DMS 273 (cell line): ENCODE results near the gene SCNN1G.
A peak's percentile ranks its signal among the peaks of the same experiment; 100 is the strongest.
"Not testable (repeated sequence)": the region's sequence is repeated elsewhere in the genome, so short reads cannot be mapped to it uniquely, and the experiment has no call there.

Source experiments
- DNase-seq: peaks from one replicate; lab custom pipeline; 2025; ENCODE audit not compliant: unreplicated experiment; lab: John Stamatoyannopoulos, UW

SCNN1G gene, protein sequence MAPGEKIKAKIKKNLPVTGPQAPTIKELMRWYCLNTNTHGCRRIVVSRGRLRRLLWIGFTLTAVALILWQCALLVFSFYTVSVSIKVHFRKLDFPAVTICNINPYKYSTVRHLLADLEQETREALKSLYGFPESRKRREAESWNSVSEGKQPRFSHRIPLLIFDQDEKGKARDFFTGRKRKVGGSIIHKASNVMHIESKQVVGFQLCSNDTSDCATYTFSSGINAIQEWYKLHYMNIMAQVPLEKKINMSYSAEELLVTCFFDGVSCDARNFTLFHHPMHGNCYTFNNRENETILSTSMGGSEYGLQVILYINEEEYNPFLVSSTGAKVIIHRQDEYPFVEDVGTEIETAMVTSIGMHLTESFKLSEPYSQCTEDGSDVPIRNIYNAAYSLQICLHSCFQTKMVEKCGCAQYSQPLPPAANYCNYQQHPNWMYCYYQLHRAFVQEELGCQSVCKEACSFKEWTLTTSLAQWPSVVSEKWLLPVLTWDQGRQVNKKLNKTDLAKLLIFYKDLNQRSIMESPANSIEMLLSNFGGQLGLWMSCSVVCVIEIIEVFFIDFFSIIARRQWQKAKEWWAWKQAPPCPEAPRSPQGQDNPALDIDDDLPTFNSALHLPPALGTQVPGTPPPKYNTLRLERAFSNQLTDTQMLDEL

DNA sequence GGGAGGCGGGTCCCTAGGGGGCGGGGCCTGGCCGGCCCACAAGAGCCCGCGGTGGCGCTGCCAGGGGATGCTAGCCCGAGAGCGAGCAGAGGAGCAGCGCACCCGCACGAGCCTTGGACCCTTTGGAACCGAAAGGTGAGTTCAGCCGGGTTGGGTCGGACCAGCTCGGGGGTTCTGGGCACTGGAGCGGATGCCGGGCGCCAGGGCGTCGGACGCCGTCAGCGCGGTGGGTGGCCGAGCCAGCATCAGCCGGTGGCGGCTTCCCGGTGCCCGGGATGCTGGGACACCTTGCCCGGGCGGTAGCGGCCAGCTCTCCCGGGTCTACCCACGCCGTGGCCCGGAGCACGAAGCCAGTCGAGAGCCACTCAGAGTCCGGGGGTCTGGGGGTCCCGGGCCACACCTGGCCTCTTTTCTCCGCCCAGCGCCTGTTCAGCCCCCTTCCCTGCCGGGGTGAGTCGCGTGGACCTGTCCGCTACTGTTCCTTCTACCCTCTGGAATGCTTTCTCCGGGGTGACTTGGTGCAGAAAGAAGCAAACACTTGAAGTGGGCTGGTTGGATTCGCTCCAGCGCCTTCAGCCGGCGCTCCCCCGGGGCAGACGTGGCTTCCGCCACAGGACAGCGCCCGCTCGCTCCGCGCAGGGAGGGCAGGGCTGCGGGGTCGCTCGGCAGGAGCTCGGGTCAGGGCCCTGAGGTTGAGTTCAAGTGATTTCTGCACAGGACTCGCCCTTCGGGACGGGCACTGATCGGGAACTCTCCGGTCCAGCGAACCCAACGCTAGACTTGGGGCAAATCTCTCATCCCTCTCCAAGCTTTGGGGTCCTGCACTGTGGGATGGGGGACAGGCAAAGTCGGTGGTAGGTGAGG lies at the start of gene SCNN1G:
Gene SCNN1G (plus strand): TSS at position 67 of the 864 bp plus-strand sequence. CDS start 3,527 bp downstream, outside the sequence.
- peak; percentile 31 for DNase-seq

DNA sequence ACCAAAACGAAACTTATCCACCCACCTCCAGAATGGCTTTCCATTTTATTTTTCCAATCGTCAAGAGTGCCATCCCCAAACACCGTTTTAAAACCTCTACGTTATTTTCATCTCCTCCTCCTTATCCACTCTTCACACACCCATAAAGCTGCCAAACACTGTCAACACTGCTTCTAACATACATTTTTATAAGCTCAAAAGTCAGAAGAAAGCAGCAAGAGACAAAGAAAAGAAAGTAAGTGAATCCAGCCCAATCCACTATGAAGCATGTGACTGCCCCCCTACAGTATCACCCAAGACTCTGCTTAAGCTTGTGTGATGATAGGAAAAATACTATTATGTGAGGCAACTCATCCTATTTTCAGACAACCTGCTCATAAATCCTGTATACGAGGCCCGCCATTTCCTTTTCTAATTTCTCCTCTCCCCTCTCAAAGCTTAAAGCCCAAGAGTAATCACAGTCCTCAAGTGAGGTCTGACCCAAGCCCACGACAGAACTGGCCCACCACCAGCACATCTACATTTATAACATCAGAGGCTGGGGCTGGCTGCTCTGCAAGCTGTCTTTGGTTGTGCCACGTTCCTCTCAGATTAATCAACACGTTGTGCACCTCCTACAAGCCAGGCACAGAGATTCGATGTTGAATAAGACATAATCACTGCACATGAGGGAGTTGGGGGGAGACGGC lies 49.6 kb upstream of the SCNN1G start:
- peak; percentile 58 for DNase-seq

DNA sequence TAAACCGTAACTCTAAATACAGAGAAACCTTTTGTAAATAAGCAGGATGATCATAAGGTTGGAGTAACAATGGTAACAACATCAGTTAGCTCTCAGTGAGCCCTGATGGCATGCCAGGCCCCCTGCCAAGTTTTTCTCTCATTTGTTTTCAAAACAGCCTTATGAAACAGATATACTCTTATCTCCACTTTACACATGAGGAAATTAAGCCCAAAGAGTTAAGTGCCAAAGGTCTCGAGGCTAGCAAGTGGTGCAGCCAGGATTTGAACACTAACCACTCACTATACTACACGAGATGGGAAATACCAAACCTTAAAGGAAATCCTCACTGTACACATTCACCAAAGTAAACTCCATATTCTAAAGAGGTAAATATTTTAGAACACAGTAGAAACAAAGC lies 48.3 kb upstream of the SCNN1G start:
- DNase-seq: peak; percentile 78

DNA sequence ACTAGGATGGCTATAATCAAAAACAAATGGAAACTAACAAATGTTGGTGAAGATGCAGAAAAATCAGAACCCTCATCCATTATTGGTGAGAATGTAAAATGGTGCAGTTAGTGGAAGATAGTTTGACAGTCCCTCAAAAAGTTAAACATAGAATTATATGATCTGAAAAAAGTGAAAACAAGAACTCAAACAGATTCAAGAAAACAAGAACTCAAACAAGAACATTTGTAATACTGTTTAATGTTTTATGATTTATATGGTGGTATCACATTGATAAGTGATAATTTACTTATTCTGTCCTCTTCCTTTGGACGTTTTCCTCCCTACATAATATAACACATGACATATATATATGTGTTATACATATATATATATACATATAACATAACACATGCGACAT lies 45.3 kb upstream of the SCNN1G start:
- no peak for DNase-seq

DNA sequence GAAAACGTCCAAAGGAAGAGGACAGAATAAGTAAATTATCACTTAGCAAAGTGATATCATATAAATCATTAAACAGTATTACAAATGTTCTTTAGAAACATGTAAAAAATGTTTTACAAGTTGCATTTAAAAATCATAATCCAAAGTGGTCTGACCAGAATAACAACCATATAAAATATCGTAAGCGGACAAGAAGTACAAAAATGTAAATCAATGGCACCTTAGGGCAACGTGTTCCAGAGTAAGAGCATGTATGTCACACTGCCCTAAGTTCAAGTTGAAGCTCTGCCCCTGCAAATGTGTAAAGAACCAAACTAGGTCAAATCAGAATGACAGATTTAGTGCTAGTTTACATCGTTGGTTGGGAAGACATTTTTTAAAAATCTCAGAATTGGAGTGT lies 44.7 kb upstream of the SCNN1G start:
- no peak for DNase-seq

DNA sequence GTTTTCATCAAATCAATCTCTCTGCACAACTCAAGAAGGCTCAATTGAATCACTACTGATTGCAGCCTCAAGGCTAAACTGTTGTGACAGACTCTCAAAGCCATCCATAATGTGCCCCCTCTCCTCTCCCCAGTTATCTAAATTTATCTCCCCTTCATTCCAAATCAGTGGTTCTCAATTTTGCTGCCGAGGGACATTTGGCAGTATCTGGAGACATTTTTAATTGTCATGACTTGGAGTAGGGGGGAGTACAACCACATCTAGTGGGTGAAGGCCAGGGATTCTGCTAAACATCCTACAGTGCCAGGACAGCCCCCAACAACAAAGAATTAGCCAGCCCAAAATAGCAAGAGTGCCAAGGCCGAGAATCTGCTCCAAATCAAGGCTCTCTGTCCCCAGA lies 42.4 kb upstream of the SCNN1G start:
- DNase-seq: no peak

DNA sequence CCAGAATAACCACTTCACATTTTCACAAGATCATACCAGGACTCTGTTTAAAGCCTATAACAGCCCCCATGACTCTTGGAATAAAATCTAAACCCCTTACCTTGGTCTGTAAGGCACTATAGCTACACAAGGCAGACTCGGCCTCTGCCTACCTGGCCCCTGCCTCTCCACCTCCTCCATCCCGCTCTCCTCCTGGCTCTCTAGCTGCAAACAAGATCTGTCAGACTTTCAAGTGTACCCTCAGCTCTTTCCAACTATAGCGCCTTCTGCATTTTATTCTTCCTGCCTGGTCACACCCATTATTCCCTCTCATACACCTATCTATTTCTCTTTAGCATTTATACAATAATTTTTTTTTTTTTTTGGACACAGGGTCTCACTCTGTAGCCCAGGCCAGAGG lies 41.5 kb upstream of the SCNN1G start:
- DNase-seq: no peak

DNA sequence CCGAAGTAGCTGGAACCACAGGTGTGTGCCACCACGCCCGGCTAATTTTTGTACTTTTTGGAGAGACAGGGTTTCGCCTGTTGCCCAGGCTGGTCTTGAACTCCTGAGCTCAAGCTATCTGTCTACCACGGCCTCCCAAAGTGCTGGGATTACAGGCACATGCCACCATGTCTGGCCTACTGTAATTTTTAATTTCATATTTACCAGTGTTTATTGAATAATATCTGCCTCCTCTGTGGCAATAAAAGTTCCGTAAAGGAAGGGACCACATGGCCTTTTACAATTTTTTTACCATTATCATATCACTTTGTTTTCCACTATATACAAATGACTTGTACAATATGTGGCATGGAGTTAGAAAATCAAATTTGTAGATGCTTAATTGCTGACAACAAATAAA lies 41.0 kb upstream of the SCNN1G start:
- no peak for DNase-seq

DNA sequence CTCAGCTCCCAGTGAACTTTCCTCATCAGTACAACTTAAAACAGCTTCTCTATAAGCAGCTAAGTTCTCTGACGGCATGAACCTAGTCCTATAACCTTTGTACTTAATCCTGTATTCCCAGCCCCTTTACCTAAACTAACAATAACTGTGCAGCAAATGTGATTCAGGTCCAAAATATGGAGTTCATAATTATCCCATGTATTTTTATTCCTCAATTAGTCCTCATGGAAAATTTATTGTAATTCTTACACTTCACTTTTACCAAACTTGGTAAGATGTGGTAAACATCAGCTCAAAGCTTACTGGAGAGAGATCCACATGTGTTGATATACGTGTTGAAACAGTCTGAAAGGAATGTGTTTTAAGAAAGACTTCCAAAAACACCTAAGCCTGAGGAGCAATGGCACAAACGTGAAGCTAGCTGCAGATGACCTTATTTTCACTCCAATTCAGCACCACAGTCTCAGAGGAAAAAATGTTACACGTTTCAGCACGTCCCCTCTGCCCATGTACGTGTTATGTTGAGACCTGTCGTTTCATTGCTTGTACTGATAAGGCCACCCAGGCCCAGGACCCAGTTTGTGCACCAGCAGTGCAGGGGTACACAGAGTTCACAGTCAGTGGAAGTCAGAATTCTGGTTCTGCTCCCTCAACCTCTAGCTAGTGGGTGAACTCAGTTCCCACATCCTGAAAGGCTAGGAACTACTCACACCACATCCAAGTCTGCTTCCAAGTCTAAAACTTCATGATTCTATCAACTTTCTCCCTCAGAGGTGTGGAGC lies 40.4 kb upstream of the SCNN1G start:
- DNase-seq: no peak

DNA sequence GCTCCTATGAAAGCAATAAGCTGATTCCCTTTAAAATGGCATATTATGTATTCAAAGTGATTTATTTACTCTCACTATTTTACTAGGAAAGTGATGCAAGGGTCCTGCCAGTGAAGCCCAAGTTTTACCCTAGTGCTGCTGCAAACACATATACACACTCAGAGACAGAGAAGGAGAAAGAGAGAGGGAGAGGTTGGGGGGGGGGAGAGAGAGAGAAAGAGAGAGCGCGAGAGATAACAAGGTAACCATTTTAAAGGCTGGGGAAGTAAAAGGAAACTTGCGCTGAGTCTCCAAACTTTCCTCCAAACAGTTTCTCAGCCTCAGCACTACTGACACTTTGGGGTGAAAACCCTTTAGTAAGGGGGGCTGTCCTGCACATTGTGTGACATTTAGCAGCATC lies 39.2 kb upstream of the SCNN1G start:
- no peak for DNase-seq

DNA sequence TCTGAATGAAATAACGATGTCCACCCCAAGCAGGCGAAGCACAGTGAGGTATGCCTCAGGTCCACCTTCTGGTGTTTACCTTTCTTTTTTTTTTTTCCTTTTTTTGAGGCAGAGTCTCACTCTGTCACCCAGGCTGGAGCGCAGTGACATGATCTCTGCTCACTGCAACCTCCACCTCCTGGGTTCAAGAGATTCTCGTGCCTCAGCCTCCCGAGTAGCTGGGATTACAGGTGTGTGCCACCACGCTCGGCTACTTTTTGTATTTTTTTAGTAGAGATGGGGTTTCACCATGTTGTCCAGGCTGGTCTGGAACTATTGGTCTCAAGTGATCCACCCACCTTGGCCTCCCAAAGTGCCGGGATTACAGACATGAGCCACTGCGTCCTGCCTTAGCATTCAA lies 38.2 kb upstream of the SCNN1G start:
- DNase-seq: not testable (repeated sequence)

DNA sequence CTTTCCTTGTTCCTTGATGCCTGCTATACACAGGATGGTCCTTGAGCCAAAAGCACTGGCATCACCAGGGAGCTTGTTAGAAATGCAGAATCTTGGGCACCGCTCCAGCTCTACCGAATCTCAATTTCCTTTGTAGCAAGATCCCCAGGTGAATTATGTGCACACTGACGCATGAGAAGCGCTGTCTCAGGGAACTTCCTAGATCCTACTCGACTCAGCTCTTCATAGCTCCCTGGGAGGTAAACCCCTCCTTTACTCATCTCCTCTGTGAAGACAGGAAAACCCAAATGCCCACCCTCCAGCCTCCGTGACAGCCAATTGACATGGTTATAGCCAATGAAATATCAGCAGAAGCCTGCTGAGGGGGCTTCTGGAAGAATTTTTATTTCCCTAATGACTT lies 37.4 kb upstream of the SCNN1G start:
- no peak for DNase-seq

DNA sequence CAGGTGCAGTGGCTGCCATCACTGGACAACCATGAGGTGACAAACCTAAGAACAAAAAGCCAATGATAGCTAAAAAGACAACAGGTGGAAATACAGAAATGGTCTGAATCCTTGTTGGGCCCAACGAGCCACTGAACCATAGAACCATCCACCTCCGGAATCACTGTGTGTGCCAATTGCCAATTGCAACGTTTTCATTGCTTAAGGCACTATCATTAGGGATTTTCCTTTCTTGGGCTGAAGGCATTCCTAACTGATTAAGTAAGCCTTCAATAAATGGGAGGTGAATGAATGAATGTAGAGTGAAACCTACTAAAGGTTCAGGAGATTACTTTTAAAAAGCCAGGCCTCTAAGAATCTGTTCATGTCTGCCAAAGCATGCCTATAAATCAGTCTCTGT lies 36.9 kb upstream of the SCNN1G start:
- DNase-seq: no peak

DNA sequence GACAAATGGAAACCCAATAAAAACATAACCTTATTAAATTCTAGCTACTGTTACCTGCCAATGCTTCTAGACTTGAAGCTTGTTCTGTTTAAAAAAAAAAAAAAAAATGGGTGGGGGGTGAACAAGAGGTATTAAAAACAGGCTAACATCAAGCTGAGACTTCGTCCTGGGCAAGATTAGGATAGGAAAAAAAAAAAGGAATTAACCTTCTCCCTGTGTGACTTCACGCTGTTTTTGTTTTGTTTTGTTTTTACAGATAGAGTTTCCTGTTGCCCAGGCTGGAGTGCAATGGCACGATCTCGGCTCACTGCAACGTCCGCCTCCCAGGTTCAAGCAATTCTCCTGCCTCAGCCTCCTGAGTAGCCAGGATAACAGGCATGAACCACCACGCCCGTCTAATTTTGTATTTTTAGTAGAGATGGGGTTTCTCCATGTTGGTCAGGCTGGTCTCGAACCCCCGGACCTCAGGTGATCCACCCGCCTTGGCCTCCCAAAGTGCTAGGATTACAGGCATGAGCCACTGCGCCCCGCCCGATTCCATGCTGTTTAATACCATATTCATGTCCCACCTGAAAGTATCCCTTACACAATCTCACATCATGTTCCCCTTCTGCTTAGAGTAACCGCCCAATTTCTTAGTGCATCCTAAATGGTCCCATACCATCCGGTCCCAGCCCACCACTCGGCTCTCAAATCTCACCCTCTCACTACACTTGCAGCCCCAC lies 35.5 kb upstream of the SCNN1G start:
- no peak for DNase-seq

DNA sequence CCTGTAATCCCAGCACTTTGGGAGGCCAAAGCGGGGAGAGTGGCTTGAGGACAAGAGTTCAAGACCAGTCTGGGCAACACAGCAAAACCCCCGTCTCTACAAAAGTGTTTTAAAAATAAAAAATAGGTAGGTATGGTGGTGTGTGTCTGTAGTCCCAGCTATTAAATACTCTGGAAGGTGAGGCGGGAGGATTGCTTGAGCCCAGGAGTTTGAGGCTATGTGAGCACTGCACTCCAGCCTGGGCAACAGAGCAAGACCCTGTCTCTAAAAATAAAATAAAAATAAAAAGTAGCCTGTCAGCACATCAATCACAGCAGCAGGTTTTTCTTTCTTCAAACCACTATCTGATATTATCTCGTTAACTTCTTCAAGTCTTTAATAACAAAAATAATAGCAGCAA lies 34.9 kb upstream of the SCNN1G start:
- no peak for DNase-seq

DNA sequence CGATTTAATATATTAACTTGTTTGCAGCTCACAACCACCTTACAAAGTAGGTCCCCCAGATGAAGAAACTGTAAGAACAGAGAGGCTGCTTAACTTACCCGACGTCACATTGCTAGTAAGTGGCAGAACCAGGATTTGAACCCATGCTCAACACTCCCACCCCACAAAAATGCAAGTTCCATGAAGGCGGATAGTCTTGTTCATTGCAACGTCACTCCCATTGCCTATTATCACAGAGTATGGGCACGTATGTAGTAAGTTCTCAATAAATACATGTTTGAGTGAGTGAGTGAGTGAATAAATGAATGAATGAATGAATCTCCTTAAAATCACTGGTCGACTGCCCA lies 34.4 kb upstream of the SCNN1G start:
- no peak for DNase-seq

DNA sequence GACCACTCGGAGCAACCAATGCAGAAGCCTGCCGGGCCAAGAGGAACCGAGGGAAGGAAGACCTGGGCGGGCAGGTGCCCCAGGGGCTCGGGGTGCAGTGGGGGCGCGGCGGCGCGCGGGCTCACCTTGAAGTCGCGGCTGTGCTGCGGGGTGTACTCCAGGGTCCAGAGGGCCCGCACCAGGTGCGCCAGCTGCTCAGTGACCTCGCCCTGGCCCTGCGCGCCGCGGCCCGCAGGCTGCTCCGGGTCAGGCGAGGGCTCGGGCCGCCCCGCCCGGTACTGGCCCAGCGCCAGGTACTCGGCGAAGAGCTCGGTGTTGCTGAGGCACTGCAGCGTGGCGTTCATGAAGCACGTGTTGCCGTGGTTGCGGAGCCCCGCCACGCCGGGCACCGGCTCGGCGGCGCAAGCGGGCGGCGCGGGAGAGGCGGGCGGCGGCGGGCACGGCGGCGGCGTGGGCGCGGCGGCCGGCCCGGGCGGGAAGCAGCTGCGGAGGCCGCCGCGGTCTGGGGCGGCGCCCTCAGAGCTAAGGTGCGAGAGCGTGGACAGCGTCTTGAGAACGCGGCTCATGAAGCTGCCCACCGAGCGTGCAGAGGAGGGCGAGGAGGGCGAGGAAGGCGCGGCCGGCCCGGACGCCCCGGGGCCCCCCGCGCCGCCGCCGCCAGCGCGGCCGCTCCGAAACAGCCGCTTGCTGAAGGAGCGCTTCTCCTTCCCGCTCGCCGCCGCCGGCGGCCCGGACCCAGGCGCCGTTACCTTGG lies 33.9 kb upstream of the SCNN1G start:
- peak; percentile 84 for DNase-seq

DNA sequence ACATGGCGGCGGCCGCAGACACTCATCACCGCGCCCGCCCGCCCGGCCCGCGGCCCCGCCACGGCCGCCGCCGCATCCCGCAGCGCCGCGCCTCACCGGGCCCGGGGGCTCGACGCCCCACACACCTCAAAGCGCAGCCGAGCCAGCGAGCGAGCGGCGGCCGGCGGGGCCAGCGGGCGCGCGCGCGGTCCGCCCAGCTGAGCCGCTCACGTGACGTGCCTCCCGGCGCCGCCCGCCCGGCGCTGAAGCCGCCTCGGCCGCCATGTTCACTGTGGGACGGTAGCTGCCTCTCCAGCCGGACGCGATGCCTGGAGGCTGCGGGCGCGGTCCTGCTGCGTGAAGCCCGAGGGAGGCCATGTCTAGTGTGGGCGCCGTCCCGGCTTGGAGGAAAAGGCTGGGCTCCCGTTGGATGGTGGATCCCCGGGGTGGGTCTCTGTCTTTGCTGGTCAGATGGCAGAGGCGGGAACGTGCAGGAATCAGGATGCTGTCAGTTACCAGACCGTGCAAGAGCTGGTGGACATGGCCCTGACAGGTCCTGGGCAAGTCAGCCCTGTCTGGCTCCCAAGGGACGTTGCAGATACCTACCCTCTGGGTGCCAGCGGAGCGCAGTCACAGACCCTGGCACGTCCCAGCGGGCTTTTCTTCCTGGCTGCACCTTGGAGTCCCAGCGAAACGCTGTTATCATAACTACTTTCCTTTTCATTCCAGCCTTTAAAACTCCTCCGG lies 33.1 kb upstream of the SCNN1G start, which contains the start of gene USP31:
Gene USP31 (minus strand): TSS at position 186 of the 726 bp plus-strand sequence. CDS start 182 bp downstream, at position 4.
- peak; percentile 99 for DNase-seq
